HG02973 (cell line): ENCODE data around the gene SIGLEC7.
"Not testable (repeated sequence)": the region's sequence is repeated elsewhere in the genome, so short reads cannot be mapped to it uniquely, and the experiment has no call there.

Experiments used
- ATAC-seq: cut with Tn5 transposase; IDR thresholded peaks from one replicate; pipeline ENCODE4 v1.9.1; 2021; ENCODE audit warnings: moderate library complexity; ENCODE audit not compliant: unreplicated experiment

SIGLEC7 gene

DNA sequence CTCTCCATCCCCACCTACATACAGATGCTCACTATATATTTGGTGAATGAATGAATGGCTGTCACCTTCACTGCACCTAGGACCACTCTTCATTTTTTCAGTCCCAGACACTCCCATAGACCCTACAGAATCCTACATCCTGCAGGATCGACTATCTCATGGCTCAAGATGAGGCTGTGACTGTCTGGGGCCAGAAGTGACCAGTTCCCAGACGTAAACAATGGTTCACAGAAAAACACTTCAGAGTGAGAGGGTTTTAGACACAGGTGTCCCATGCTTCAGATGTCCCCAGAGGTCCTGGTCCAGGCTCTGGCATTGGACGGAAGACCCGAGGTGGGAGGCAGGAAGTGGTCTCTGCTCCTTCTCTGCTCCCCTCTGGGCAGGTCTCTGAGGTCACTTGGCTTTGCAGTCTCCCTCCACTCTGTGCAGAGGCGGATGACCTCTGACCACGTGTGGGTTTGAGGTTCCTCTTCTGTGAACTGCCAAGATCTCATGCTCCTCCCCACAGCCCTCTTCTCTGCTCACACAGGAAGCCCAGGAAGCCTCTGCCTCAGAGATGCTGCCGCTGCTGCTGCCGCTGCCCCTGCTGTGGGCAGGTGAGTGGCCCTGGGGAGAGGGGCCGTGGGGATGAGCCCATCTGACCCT is 24.9 kb downstream of the SIGLEC7 start:
- no peak for ATAC-seq

DNA sequence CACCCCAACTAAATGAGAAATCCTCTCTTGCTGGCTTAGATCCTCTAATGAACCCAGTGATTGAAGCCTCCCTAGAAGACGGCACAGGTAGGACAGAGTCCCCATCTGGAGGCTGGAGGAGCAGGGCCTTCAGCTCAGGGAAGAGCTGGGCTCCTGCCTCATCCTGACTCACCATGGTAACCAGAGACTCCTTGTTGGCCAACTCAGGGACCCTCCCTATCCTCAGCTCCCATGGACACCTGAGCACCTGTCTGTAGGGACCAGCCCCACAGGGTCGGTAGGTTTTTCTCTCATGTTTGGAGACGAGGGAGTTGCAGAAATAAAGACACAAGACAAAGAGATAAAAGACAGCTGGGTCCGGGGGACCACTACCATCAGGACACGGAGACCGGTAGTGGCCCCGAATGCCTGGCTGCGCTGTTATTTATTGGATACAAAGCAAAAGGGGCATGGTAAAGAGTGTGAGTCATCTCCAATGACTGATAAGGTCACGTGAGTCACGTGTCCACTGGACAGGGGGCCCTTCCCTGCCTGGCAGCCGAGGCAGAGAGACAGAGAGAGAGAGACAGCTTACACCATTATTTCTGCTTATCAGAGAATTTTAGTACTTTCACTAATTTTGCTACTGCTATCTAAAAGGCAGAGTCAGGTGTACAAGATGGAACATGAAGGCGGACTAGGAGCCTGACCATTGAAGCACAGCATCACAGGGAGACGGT is 26.6 kb downstream of the SIGLEC7 start:
- ATAC-seq: no peak

DNA sequence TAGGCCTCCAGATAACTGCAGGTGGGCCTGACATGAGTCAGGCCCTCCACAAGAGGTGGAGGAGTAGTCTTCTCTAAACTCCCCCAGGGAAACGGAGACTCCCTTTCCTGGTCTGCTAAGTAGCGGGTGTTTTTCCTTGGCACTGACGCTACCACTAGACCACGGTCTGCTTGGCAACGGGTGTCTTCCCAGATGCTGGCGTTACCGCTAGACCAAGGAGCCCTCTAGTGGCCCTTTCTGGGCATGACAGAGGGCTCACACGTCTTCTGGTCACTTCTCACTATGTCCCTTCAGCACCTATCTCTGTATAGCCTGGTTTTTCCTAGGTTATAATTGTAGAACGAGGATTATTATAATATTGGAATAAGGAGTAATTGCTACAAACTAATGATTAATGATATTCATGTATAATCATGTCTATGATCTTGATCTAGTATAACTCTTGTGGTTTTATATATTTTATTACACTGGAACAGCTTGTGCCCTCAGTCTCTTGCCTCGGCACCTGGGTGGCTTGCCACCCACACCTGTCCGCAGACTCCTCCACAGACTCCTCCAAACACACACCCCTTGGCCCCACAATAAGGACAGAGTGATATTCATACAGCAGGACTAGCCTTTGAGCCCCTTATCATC is 27.3 kb downstream of the SIGLEC7 start:
- ATAC-seq: not testable (repeated sequence)

- no peak for ATAC-seq
These were observed 30.1 kb downstream of the SIGLEC7 start for GRCh38 chr19:51172223-51172622.

DNA sequence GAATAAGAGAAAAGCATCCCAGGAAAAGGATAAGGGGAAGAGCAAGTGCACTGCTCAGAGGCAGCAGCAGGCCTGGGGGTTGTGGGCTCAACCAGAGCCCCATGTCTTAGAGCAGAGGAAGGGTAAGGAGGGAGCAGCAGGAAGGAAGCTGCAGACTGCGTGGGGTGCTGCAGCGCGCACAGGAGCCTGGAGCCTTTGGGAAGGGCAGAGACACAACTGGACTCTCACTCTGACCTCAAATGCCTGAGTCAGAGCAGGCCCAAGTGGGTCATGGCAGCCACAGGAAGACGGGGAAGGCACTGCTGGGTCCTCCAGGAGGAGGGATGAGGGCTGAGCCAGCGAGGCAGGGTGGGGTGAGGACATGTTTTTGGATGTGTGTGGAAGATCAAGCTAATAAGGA is 31.6 kb downstream of the SIGLEC7 start:
- ATAC-seq: no peak

- no peak for ATAC-seq
These were observed 37.2 kb downstream of the SIGLEC7 start for GRCh38 chr19:51179256-51179655.

DNA sequence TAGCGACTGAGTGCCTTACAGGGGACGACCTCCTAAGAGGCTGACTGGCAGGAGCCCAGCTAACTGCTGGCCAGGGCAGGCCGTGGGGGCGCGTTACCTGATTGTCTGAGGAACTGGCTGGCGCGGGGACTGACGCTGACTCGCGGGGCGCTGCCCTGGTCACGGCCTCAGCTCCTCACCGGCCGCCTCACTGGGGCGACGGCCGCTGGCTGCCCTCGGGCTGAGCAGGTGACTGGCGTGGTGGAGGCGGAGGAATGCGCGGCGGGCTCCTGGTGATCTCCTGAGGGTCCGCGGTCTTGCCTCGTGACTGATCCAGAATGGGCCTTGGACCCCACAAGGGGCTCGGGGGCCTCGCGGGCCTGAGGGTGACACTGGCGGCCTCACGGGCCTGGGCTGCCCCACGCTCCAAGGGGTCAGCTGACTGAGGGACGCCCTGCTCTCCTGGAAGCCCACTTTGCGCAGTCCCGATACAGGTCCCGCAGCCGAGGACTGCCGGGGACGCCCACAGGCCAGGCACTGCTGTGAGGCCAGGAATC is 39.3 kb downstream of the SIGLEC7 start:
- ATAC-seq: no peak

- ATAC-seq: no peak
These were observed 39.9 kb downstream of the SIGLEC7 start for GRCh38 chr19:51181913-51182419.

- ATAC-seq: no peak
These were observed 41.5 kb downstream of the SIGLEC7 start for GRCh38 chr19:51183629-51184028.

DNA sequence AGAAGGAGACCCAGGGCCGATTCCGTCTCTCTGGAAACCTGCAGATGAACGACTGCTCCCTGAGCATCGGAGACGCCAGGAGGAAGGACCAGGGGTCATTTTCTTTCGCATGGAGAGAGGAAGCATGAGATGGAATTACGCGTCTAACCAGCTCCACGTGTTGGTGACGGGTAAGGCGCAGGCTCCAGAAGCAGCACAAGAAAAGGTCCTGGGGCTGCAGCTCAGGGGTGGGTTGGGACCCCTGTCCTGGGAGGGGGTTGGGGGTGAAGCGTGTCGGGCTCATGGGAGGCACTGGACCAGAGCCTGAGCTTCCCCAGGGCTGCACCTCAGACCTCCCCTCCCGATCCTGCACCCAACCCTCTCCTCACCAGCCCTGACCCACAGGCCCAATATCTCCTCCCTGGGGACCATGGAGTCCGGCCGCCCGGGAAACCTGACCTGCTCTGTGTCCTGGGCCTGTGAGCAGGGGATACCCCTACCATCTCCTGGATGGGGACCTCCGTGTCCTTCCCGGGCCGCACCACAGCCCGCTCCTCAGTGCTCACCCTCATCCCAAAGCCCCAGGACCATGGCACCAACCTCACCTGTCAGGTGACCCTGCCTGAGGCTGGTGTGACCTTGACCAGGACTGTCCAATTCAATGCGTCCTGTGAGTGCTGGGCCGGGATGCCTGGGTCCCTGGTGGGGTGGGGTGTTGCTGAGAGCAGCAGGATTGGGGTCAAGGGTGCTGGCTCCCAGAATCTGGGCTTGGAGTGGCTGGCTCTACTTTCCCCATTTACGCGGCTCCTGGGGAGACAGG is 43.2 kb downstream of the SIGLEC7 start:
- ATAC-seq: no peak

DNA sequence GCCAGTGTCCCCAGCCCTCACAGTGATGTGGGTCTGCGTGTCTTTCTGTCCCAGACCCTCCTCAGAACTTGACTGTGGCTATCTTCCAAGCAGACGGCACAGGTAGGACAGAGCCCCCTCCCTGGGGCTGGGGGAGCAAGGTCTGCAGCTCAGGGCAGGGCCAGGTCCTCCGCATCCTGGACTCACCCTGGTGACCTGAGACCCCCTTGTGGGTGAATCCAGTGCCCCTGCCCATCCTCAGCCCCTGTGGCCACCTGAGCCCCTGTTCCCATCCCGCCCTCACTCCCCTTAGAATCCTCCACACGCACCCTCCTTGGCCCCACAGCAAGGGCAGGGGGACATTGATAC is 43.7 kb downstream of the SIGLEC7 start:
- ATAC-seq: no peak

DNA sequence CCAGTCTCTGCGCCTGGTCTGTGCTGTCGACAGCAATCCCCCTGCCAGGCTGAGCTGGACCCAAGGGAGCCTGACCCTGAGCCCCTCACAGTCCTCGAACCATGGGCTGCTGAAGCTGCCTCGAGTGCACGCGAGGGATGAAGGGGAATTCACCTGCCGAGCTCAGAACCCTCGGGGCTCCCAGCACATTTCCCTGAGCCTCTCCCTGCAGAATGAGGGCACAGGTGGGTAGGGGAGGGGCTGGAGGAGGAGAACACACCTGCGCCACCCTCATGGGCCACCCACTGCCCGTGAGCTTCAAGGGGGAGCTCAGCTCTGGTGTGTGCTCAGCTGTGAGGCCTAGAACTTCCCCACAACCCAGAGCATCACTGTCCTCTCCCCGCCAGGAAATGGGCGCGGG is 44.2 kb downstream of the SIGLEC7 start:
- no peak for ATAC-seq

DNA sequence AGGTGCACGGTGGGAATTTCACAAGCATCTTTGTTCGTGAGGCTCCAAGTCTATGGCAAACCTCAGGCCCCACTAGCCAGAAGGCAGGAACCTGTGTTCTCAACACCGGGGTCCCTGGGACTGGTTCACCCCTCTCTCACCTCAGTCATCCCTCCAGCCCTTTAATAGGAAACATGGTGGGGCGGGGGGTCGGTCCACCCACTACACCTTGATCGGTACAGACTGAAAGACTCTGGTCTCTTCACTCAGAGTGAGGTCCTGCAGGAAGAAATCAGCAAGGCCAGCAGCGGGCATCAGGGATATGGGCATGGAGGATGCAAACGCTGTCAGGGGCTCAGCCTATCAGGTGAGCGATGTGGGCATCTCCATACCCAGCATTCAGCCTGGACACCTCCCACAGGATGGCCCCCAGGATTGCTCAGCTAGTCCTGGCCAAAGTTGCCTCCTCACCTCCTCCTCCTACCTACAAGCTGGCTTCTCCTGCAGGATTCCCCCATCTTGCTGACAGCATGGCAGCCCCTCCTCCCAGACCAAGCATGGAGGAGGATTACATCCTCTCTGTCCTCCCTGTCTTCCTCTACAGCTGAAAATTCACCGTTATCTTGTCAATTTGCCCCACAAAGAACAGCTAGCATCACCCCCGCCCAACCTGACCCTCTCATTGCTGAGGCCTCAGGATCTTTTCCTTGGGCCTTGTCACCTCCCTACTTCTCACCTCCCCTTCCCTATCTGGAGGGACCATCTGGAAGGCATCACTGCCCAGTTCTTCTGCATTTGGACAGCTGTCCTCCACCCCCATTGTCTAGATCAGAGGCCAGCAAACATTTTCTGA is 45.5 kb downstream of the SIGLEC7 start:
- no peak for ATAC-seq

DNA sequence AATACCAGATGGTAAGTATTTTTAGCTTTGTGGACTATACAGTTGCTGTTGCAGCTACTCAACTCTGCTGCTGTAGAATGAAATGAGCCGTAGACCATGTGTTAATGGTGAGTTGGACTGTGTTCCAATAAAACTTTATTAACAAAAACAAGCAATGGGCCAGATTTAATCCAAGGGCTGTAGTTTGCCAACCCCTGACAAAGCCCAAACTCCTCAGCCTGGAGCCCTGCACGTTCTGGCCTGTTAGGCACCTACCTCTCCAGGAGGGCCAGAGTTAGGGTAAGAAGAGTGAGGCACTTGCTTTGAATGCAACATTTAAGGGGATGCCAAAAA is 46.1 kb downstream of the SIGLEC7 start:
- ATAC-seq: no peak

- ATAC-seq: no peak
These were observed 50.6 kb downstream of the SIGLEC7 start for GRCh38 chr19:51192689-51193088.

- ATAC-seq: no peak
These were observed 52.6 kb downstream of the SIGLEC7 start for GRCh38 chr19:51194527-51195315.

DNA sequence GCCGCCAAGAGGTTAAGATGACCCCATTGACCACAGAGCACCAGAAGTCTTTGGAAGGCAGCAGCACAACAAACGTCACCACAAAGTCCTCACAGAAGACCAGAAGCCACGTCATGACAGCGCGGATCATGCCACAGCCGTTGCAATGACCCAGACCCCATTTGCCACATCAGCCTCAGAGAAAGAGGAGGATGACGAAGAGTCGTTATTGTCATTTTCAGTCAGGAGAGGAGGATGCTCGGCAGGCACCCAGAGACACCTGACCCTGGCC is 53.1 kb downstream of the SIGLEC7 start:
- no peak for ATAC-seq

DNA sequence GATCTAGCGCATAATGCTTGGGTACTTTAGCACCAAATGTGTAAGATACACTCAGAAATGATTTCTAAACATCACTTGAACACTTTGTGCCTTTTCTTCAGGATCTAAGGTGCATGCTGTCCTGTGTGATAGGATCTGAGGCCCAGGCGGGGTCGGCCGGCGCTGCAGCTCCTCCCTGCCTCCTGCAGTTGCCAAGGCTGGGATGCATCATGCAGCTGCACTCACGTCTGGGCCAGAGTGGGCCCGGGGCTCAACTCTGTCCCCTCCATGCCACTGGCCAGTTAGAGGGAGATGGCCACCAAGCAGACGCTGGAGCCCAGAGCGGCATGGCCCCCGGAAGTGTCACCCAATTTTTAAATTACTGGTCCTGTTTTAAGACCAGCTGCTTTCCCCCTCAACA is 53.5 kb downstream of the SIGLEC7 start:
- no peak for ATAC-seq

GRCh38 chr19:51196181-51196580 is 54.1 kb downstream of the SIGLEC7 start:
- no peak for ATAC-seq

- ATAC-seq: no peak
These were observed 56.5 kb downstream of the SIGLEC7 start for GRCh38 chr19:51198641-51199040.
